ENCODE measurements around the gene NBEAL1.

GRCh38 chr2:203080447-203081045, 65.9 kb downstream of the NBEAL1 start:
- TF ChIP-seq EZH2phosphoT487 (IDR thresholded peaks at IDR 0.05; ENCODE audit: borderline replicate concordance) (no peak), CTCF (conservative IDR thresholded peaks at IDR 0.05; ENCODE audit: low read length) (no peak)
